Trophoblast cell (in vitro differentiated cells and primary cell): ENCODE measurements around the gene HMCN2.
A peak's percentile ranks its signal among the peaks of the same experiment; 100 is the strongest.

ENCODE experiments used
- DNase-seq, 2 donors: peaks; one replicate each; pipeline ENCODE4 v3.0.0-alpha.2; 2016
- H2AFZ ChIP-seq: 2 replicates; pipeline ENCODE4 v1.6.1; 2013; ENCODE audit warnings: low read length, moderate library complexity, mild to moderate bottlenecking; ENCODE audit not compliant: insufficient read depth, poor library complexity
- H2AK5ac ChIP-seq: 2 replicates; pipeline ENCODE4 v1.6.1; 2013; ENCODE audit warnings: mild to moderate bottlenecking, low read length
- H2BK120ac ChIP-seq: 2 replicates; pipeline ENCODE4 v1.6.1; 2013; ENCODE audit warnings: low read length, mild to moderate bottlenecking, moderate library complexity; ENCODE audit not compliant: insufficient read depth, poor library complexity
- H2BK12ac ChIP-seq: 2 replicates; pipeline ENCODE4 v1.6.1; 2013; ENCODE audit warnings: mild to moderate bottlenecking, low read length, moderate library complexity
- H2BK5ac ChIP-seq: 2 replicates; pipeline ENCODE4 v1.6.1; 2013; ENCODE audit warnings: low read length, low read depth, moderate library complexity, mild to moderate bottlenecking; ENCODE audit not compliant: poor library complexity
- H3K14ac ChIP-seq: 2 replicates; pipeline ENCODE4 v1.6.1; 2013; ENCODE audit warnings: mild to moderate bottlenecking, low read length
- H3K18ac ChIP-seq: 2 replicates; pipeline ENCODE4 v1.6.1; 2013; ENCODE audit warnings: mild to moderate bottlenecking, low read length
- H3K23ac ChIP-seq: 2 replicates; pipeline ENCODE4 v1.6.1; 2013; ENCODE audit warnings: low read length
- H3K27ac ChIP-seq: 2 replicates; pipeline ENCODE4 v1.5.1; 2013; ENCODE audit warnings: low read depth, mild to moderate bottlenecking, inconsistent platforms, low read length, moderate library complexity
- H3K27me3 ChIP-seq: 2 replicates; pipeline ENCODE4 v1.6.1; 2013; ENCODE audit warnings: inconsistent platforms, mild to moderate bottlenecking, low read length, moderate library complexity; ENCODE audit not compliant: insufficient read depth
- H3K36me3 ChIP-seq, 2 experiments: 1 replicate in 1 of 2; 2 replicates in 1 of 2; pipeline ENCODE4 v1.6.1; 2013; ENCODE audit warnings: low read length in 2 of 2, mild to moderate bottlenecking in 2 of 2, moderate library complexity in 1 of 2; ENCODE audit not compliant: insufficient read depth in 2 of 2, control insufficient read depth in 1 of 2
- H3K4ac ChIP-seq: 2 replicates; pipeline ENCODE4 v1.6.1; 2013; ENCODE audit warnings: low read depth, mild to moderate bottlenecking, low read length, moderate library complexity
- H3K4me1 ChIP-seq, 2 experiments: 1 replicate in 1 of 2; 2 replicates in 1 of 2; pipeline ENCODE4 v1.6.1; 2013; ENCODE audit warnings: low read length in 2 of 2, mild to moderate bottlenecking in 2 of 2, moderate library complexity in 1 of 2; ENCODE audit not compliant: insufficient read depth in 2 of 2, control insufficient read depth in 1 of 2
- H3K4me2 ChIP-seq: 2 replicates; pipeline ENCODE4 v1.6.1; 2013; ENCODE audit warnings: inconsistent platforms, mild to moderate bottlenecking, low read length, moderate library complexity
- H3K4me3 ChIP-seq: 2 replicates; pipeline ENCODE4 v1.5.1; 2013; ENCODE audit warnings: mild to moderate bottlenecking, low read depth, low read length, inconsistent platforms
- H3K79me1 ChIP-seq: one replicate; pipeline ENCODE4 v1.6.1; 2013; ENCODE audit warnings: low read length
- H3K79me2 ChIP-seq: 2 replicates; pipeline ENCODE4 v1.6.1; 2013; ENCODE audit warnings: low read length, mild to moderate bottlenecking; ENCODE audit not compliant: control insufficient read depth, insufficient read depth, poor library complexity
- H3K9ac ChIP-seq: 2 replicates; pipeline ENCODE4 v1.6.1; 2013; ENCODE audit warnings: mild to moderate bottlenecking, low read length
- H3K9me3 ChIP-seq: 2 replicates; pipeline ENCODE4 v1.6.1; 2013; ENCODE audit warnings: low read depth, mild to moderate bottlenecking, control low read depth, inconsistent platforms, low read length; ENCODE audit not compliant: insufficient read depth
- H4K12ac ChIP-seq: 2 replicates; pipeline ENCODE4 v1.6.1; 2013; ENCODE audit warnings: low read depth, mild to moderate bottlenecking, low read length, moderate library complexity
- H4K8ac ChIP-seq: 2 replicates; pipeline ENCODE4 v1.6.1; 2013; ENCODE audit warnings: low read depth, mild to moderate bottlenecking, low read length, moderate library complexity
- H4K91ac ChIP-seq: one replicate; pipeline ENCODE4 v1.6.1; 2013; ENCODE audit warnings: low read depth, mild to moderate bottlenecking, low read length, moderate library complexity
- WGBS: extraction: QIAGEN DNeasy Blood & Tissue Kit; methylation state at CpG from one replicate; pipeline ENCODE4 v1.1.7; 2013; ENCODE audit warnings: missing lambda C conversion rate; ENCODE audit not compliant: insufficient read length, insufficient coverage; ENCODE audit errors: extremely low coverage; 5-methylcytosine and 5-hydroxymethylcytosine counted together

Gene HMCN2

GRCh38 chr9:130323051-130323745, 57.6 kb downstream of the HMCN2 start:
- no CpG with 5 or more reads among the region's 10 CpGs for WGBS

GRCh38 chr9:130325921-130326320, 60.4 kb downstream of the HMCN2 start:
- H3K79me2 ChIP-seq: no peaks in the 10 kb centered on the region
- no peaks in the 10 kb centered on the region for H3K27me3 ChIP-seq
- no peak overlapping the region for H4K12ac ChIP-seq
- no peaks in the 10 kb centered on the region for H3K9me3 ChIP-seq
- H4K91ac ChIP-seq: peak overlapping the region; percentile 74
- H3K9ac ChIP-seq: no peak overlapping the region
- H3K4me3 ChIP-seq: no peak overlapping the region
- no peak overlapping the region for H2AFZ ChIP-seq
- H2BK12ac ChIP-seq: peak overlapping the region; percentile 45
- no peaks in the 10 kb centered on the region for H3K36me3 ChIP-seq
- H3K4ac ChIP-seq: no peak overlapping the region
- H2BK120ac ChIP-seq: peak overlapping the region; percentile 54
- H3K79me1 ChIP-seq: peaks cover 22% of the 10 kb centered on the region
- H3K4me2 ChIP-seq: no peak overlapping the region
- H3K27ac ChIP-seq: peak overlapping the region; percentile 10
- H3K18ac ChIP-seq: no peak overlapping the region
- no peak overlapping the region for H3K23ac ChIP-seq
- WGBS: no CpG with 5 or more reads among the region's 7 CpGs
- peak; percentile 90 for DNase-seq
- peak overlapping the region; percentile 10 for H2BK5ac ChIP-seq
- H2AK5ac ChIP-seq: peak overlapping the region; percentile 45
- peak overlapping the region; percentile 25 for H3K14ac ChIP-seq
- peaks cover 39 to 48% of the 10 kb centered on the region in 2 experiments for H3K4me1 ChIP-seq
- peak overlapping the region; percentile 28 for H4K8ac ChIP-seq

More at GRCh38 chr9:130323051-130323745, 57.6 kb downstream of the HMCN2 start:
- Histone ChIP-seq H3K9ac (no peak overlapping the region), H4K8ac (no peak overlapping the region), H3K4me3 (no peak overlapping the region), H3K14ac (no peak overlapping the region), H3K79me2 (no peaks in the 10 kb centered on the region), H2BK12ac (no peak overlapping the region), H2BK120ac (no peak overlapping the region), H3K4me2 (no peak overlapping the region), H3K27me3 (no peaks in the 10 kb centered on the region), H3K79me1 (peaks cover 17% of the 10 kb centered on the region), H3K36me3 (no peaks in the 10 kb centered on the region), H2BK5ac (no peak overlapping the region), H2AFZ (no peak overlapping the region), H4K12ac (no peak overlapping the region), H3K4ac (no peak overlapping the region), H2AK5ac (no peak overlapping the region), H4K91ac (no peak overlapping the region), H3K9me3 (no peaks in the 10 kb centered on the region), H3K4me1 (peaks cover 24 to 30% of the 10 kb centered on the region in 2 experiments), H3K23ac (no peak overlapping the region), H3K18ac (no peak overlapping the region), H3K27ac (no peak overlapping the region)
- DNase-seq: no peak

DNA sequence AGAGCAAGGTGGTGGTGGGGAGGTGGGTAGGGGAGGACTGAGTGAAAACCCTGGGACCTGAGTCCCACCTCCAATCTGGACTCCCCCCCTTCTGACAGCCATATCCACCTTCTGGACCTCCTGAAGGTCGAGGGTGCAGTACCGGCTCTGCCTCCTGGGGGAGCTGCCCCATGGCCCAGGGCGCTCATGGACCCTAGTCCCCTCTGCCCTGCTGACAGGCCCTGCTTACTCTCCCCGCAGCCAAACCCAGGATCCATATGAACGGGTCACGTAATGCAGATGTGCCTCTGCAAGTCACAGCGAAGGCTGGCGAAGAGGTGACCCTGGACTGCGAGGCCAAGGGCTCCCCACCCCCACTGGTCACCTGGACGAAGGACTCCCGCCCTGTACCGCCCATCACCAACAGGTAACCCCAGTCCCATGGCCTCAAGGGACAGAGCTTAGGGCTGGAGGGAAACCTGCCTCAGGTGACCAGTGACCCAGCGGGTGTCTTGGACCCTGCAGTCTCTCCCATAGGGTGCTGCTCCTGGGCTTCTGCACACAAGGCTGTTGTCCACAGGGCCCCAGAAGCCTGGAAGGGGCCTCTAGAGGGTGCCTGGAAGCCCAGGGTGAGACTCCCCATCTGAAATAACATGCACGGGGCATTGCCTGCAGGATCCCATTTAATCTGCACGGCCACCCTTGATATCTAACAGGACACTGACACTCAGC, 61.7 kb downstream of the HMCN2 start:
- Histone ChIP-seq H2AFZ (no peak overlapping the region), H2AK5ac (peak overlapping the region; percentile 6), H3K9ac (no peak overlapping the region), H4K12ac (no peak overlapping the region), H2BK120ac (peak overlapping the region; percentile 16), H3K36me3 (no peaks in the 10 kb centered on the region), H3K4me1 (peaks cover 46 to 52% of the 10 kb centered on the region in 2 experiments), H4K8ac (peak overlapping the region; percentile 7), H4K91ac (peak overlapping the region; percentile 96), H3K79me2 (no peaks in the 10 kb centered on the region), H3K4me3 (no peak overlapping the region), H3K27me3 (no peaks in the 10 kb centered on the region), H3K79me1 (peaks cover 22% of the 10 kb centered on the region), H3K18ac (peak overlapping the region; percentile 27), H3K23ac (no peak overlapping the region), H2BK12ac (peak overlapping the region; percentile 10), H3K9me3 (no peaks in the 10 kb centered on the region), H3K14ac (peak overlapping the region; percentile 17), H3K4ac (peak overlapping the region; percentile 1), H3K27ac (peak overlapping the region; percentile 76), H3K4me2 (peak overlapping the region; percentile 34), H2BK5ac (peak overlapping the region; percentile 3)
- DNase-seq: peak in 1 of 2 donors; percentile 44
- no CpG with 5 or more reads among the region's 15 CpGs for WGBS

GRCh38 chr9:130327781-130328348, 62.3 kb downstream of the HMCN2 start:
- H3K79me2 ChIP-seq: no peaks in the 10 kb centered on the region
- H3K36me3 ChIP-seq: no peaks in the 10 kb centered on the region
- H4K91ac ChIP-seq: peak overlapping the region; percentile 87
- H3K27me3 ChIP-seq: no peaks in the 10 kb centered on the region
- peak overlapping the region; percentile 50 for H2BK5ac ChIP-seq
- H3K9ac ChIP-seq: no peak overlapping the region
- no peak overlapping the region for H3K18ac ChIP-seq
- DNase-seq: peak; percentile 72 to 76
- no peak overlapping the region for H4K8ac ChIP-seq
- H4K12ac ChIP-seq: no peak overlapping the region
- H2AK5ac ChIP-seq: no peak overlapping the region
- H2BK120ac ChIP-seq: peak overlapping the region; percentile 74
- H3K4me1 ChIP-seq: peaks cover 52 to 58% of the 10 kb centered on the region in 2 experiments
- H3K4ac ChIP-seq: no peak overlapping the region
- H3K23ac ChIP-seq: no peak overlapping the region
- H3K4me3 ChIP-seq: no peak overlapping the region
- peak overlapping the region; percentile 76 for H3K27ac ChIP-seq
- WGBS: no CpG with 5 or more reads among the region's 19 CpGs
- H3K79me1 ChIP-seq: peaks cover 22% of the 10 kb centered on the region
- no peaks in the 10 kb centered on the region for H3K9me3 ChIP-seq
- peak overlapping the region; percentile 34 for H3K4me2 ChIP-seq
- H2AFZ ChIP-seq: no peak overlapping the region
- H3K14ac ChIP-seq: peak overlapping the region; percentile 15
- H2BK12ac ChIP-seq: peak overlapping the region; percentile 44
